Measurements from ENCODE around the gene SYT7.

Gene SYT7

DNA sequence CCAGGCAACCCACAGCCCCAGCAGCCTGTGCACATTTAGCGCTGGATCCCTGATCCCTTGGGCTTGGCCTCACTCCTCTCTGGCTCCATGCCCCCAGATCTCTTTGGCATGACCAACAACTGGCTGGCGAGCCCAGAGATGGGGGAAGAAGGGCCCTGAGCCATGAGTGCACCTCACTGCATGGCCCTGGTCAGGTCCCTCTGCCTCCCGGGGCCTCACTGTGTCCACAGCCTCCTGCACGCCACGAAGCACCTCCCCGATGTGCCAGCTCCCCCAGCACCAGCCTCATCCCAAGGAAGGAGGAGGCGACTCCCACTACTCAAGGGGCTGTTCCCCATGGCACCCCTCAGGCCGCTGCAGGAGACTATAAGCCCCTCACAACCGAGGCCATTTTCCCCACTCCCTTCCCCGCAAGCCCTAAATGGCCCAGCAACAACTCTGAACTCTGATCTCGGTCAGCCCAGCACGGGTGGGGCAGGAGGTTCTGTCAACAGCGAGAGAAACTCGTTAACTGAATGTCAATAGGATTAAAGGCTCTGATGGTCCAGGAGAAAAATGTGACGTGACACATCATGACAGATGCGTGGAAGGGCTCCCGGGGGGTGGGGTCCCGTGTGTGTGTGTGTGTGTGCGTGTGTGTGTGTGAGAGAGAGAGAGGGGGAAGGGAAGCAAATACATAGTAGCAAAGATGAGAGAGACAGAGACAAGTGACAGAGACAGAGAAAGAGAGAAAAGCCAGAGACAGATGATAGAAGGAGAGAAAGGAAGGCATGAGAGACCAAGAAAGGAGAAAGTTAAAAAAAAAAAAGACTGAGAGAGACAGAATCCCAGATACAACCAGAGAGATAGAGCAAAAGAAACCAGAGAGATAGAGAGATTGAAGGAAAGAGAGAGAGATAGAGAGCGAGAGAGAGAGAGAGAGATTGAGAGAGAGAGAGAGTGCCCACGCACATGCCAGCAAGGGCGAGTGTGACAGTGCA is 28.4 kb upstream of the SYT7 start:
- DNase-seq (ENCODE audit: low spot score) = no peak

DNA sequence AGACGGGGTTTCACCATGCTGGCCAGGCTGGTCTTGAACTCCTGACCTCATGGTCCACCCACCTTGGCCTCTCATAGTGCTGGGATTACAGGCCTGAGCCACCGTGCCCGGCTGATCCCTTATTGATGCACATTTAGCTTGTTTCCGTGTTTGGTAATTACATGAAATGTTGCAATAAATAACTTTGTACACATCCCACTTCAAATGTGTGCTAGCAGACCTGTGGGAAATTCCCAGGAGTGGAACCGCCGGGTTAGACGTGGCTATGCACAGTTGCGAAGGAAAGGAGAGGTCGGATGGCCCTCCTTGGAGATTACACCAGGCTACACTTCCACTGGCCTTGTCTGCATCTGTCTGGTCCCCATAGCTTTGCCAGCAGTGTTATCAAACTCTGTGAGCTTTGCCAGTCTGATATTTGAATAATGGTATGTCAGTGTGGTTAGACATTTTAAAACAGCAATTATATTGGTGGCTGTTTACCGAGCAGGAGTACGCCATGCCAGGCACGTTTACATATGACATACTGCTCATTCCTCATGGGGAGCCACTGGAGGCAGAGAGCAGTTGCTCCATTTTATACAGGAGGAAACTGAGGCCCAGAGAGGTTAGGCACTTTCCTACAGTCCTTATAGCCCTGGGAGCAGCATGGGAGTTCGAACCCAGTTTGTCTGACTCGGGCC is 27.2 kb upstream of the SYT7 start:
- DNase-seq (ENCODE audit: low spot score) = no peak

- no peak for DNase-seq (ENCODE audit: low spot score)
These were observed 26.6 kb upstream of the SYT7 start for GRCh38 chr11:61607426-61607825.

DNA sequence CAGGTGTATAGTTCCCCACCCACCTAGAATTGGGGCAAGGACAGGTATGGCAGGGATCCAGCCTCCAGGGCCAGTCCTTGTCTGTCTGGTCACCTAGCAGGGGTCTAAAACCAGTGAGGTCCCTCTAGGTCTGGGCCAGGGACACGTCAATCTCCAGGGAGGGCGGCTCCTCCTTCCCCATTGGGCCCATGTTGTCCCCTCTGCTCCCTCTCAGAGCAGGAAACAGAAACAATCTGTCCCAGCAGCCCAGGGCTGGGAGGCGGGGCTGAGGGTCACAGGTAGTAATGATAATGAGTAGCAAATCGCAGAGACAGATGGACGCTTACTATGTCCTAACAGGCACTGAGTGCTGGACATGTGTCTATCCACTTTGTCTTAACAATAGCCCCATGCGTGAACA is 22.8 kb upstream of the SYT7 start:
- no peak for DNase-seq (ENCODE audit: low spot score)

DNA sequence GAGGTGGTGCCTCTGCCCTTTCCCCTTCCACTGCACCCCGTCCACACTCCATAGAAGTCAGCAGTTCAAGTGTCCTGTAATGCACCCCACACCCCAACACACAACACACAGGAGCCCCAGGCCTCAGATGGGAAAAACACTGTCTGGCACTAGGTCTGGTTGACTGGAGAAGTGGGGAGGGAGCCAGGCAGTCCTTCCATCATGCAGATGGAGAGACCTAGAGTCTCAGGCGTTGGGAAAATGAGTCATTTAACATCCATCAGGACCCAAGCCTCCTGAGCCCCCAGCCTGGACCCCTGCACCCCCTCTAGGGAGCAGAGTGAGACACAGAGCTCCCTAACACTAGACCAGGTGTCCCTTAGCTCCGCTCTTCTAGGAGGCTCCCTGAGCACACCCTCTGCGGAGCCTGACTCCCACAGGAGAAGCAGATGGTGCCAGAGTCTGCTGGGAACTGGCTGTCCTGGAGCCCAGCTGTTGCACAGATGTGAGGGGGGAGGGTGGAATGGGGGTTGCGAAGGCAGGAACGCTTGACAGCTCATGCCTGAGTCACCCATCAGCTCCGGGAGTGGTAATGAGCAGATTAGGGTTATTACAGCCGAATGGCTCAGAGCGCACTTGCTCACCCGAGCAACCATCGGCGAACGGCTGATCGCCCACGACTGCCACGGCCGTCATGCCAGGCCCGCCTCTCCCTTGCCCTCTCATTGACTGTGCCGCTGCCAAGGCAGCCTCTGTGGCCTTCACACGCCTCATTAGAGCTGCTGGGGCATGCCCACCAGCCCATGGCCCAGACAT is 22.1 kb upstream of the SYT7 start:
- DNase-seq (ENCODE audit: low spot score) = no peak

DNA sequence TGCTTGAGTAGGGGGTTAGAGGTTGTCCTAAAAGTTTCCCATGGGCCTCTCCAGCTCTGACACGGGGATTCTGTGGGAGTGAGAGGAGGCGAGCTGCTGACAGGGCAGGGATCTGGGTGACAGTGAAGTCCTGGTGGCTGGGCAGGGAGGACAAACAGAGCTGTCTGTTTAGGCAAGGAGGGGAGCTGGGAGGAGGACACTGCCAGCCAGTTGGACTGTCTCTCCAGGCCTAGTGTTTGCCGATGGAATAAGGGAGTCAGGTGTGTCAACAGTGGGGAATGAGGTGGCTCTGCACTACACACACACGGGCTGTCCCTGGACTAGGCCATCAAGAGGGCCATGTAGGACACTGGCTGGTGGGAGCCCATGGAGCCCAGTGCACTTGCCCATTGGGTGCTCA is 20.6 kb upstream of the SYT7 start:
- DNase-seq (ENCODE audit: low spot score) = no peak

DNA sequence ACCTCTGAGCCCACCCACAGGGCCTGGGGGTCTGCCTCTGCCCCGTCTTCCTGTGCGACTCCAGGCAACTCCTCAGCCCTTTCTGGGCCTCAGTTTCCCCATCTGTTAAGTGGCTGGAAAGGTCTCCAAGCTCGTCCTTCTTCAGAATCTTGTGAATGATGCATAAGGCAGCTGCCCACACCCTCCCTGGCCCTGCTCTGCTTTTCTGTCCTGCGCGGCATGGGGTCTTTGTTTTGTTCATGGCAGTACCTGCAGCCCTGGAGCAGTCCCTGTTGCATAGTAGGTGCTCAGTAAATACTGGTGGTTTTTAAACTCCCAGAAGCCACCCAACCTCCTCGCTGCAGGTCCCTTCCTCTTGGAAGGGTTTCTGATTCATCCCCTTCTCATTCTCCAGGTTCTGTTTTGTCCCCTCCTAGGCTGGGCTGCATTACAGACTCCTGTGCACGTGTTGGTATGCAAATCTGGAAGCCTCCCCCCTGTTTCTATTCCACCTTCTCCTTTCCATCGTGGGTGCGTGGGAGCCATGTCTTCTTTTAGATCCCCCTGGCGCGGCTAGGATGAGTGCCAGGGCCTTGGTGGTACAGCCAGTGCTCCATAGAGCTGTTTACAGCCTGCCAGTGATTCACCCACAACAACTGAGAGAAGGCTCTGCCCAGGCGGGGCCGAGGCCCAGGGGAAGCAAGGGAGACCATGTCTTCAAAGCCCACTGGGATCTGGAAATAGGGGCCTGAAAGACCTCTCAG is 19.3 kb upstream of the SYT7 start:
- DNase-seq (ENCODE audit: low spot score) = no peak

- DNase-seq (ENCODE audit: low spot score) = no peak
These were observed 18.3 kb upstream of the SYT7 start for GRCh38 chr11:61598886-61599868.

GRCh38 chr11:61598374-61598773 is 17.5 kb upstream of the SYT7 start:
- DNase-seq (ENCODE audit: low spot score) = no peak

DNA sequence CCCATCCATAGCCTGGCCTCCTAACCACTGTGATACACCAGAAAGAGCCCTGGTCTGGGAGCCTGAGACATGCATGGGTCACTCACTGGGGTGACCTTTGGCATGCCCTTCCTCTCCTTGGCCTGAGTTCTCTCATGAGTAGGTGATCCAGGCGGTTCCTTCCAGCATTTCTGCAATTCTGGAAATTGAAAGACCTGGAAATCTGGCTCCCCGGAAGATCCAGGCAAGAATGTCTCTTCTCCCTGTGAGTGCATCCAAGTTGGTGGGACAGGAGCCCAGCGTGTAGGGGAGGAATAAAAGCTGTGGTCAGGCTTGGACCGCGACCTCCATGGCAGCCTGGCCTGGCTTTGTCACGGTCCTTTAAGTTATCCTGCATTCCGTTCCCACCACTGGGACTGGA is 16.1 kb upstream of the SYT7 start:
- DNase-seq (ENCODE audit: low spot score) = no peak

- DNase-seq (ENCODE audit: low spot score) = no peak
These were observed 15.7 kb upstream of the SYT7 start for GRCh38 chr11:61596542-61596941.

- DNase-seq (ENCODE audit: low spot score) = no peak
These were observed 14.0 kb upstream of the SYT7 start for GRCh38 chr11:61594907-61595257.

DNA sequence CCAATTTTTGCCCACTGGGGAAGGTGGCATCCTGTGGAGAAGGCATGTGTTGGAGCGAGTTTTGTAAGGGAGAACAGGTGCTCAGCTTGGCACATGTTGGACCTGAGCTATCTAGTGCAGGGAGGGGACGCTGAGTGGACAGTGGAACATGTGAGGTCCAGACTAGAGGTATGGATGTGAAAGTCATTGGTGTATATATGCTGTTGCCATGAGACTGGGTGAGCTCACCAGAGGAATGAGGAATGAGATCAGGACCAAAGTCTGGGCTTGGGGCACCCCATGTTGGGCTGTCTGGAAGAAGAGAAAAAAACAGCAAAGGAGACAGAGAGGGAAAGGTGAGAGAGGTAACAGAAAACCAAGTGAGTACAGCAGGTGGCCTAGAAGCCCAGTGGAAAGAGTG is 12.3 kb upstream of the SYT7 start:
- DNase-seq (ENCODE audit: low spot score) = no peak

GRCh38 chr11:61592176-61592575 is 11.3 kb upstream of the SYT7 start:
- DNase-seq (ENCODE audit: low spot score) = no peak

GRCh38 chr11:61589961-61590360 is 9.1 kb upstream of the SYT7 start:
- no peak for DNase-seq (ENCODE audit: low spot score)

DNA sequence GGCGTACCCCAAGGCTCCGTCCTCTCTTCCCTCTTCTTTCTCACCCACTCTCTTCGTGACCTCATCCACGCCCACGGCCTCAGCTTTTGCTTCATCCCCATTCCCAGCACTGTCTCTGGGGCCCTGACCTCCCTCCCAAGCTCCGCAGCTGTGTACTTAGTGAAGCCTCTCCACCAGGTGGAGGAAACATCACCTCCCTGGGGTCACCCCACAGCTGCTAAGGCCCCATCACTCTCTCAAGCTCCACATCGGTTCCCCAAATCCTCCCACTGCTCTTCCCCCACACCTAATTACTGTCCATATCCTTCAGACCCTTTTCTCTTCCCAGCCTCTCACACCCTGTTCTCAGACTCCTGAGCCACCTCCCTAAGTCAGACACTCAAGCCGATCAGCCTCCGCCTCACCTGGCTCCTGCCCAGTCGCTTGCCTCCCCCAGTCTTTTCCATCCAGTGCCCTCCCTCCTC is 7.9 kb upstream of the SYT7 start:
- DNase-seq (ENCODE audit: low spot score) = no peak

- DNase-seq (ENCODE audit: low spot score) = peak; percentile 31
These were observed 7.3 kb upstream of the SYT7 start for GRCh38 chr11:61587951-61588727.

DNA sequence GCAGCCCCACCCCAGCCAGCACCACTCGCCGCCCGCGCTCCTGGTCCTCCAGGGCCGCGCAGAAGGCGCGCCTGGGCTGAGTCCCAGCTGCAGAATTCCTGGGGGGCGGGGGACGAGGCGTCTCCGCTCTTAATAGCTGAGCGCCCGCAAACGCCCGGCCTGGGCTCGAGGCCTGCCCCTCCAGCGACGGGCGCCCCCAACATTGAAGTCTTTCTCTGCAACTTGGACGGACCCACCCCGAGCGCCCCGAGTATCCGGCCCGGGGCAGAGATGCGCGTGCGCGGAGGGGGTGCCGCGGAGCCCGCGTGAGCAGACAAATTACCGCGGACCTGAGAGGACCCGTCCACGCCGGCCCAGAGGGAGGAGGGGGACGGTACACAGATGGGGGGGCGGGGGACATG is 6.7 kb upstream of the SYT7 start:
- DNase-seq (ENCODE audit: low spot score) = no peak

DNA sequence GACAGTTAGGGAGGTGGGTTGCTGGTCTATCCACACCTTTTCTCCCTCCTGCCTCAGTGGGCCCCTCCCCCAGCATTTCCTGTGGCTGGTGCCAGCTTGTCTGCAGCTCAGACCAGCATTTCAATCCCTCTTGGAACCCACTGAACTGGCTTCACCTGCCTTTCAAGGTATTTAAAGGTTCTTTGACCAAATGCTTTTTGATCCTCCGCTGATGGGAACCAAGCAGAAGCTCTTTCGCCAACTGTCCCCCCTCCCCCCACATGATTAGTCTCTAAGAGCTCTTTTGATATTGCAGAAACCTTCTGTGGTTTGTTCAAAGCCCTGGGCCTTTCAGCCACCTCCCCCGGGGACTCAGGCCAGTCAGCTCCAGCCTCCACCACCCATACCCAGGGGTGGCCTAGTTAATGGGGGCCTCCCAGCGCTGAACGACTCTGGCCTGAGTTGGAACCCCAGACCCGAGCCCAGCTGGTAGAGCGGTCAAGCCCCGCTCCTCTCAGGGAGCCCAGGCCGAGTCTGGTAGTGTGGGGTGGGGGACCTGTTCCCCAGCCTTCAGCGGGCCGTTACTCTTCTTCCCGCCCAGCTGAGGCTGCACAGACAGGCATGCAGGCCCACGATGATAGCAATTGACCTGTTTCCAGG is 6.0 kb upstream of the SYT7 start:
- DNase-seq (ENCODE audit: low spot score) = no peak
